Ovary (tissue), 9 donors: Measurements from ENCODE around the gene LRRC14B. TPM values are rescaled to one million over a fixed set of nuclear protein-coding genes. Genes with fewer than 3 reads are reported as not detected.

ENCODE experiments used
- DNase-seq, 5 donors: peaks; one replicate each; pipeline ENCODE4 v3.0.0-alpha.2; 2019 to 2020
- H3K27ac ChIP-seq, 2 donors: fragments of 200-600 bp; one replicate each; pipeline versions ENCODE4 v1.5.1 to v1.8.0; 2019 to 2022
- H3K27me3 ChIP-seq: fragments of 200-600 bp; one replicate; pipeline ENCODE4 v1.8.0; 2022
- H3K36me3 ChIP-seq: fragments of 200-600 bp; sonication (generic); one replicate; pipeline ENCODE4 v1.5.1; 2019
- H3K4me1 ChIP-seq: one replicate; pipeline ENCODE4 v1.8.1; 2013; ENCODE audit warnings: mild to moderate bottlenecking, moderate library complexity; ENCODE audit not compliant: insufficient read depth
- H3K4me3 ChIP-seq: fragments of 200-600 bp; sonication (generic); one replicate; pipeline ENCODE4 v1.5.1; 2017
- H3K9me3 ChIP-seq, 2 donors: fragments of 200-600 bp in 1 of 2; sonication (generic) in 1 of 2; one replicate each; pipeline versions ENCODE4 v1.5.1 to v1.8.1; 2013 to 2019; ENCODE audit warnings: mild to moderate bottlenecking in 1 of 2, moderate library complexity in 1 of 2
- CTCF ChIP-seq, 3 donors: fragments of 450-650 bp in 2 of 3; fragments of 200-600 bp in 1 of 3; IDR thresholded peaks; one replicate each; pipeline versions ENCODE4 v1.5.1 to v1.8.0; 2016 to 2022; ENCODE audit warnings: antibody characterized with exemption in 3 of 3, mild to moderate bottlenecking in 1 of 3
- EP300 ChIP-seq: sonication (generic); formaldehyde crosslinking; IDR thresholded peaks from one replicate; pipeline ENCODE4 v1.6.1; 2017; ENCODE audit warnings: antibody characterized with exemption
- POLR2A ChIP-seq: fragments of 450-650 bp; IDR thresholded peaks from one replicate; pipeline ENCODE4 v1.6.1; 2017; ENCODE audit warnings: antibody characterized with exemption, mild to moderate bottlenecking, moderate library complexity
- WGBS, 3 donors: extraction: QIAGEN DNeasy Blood & Tissue Kit in 1 of 3; methylation state at CpG; one replicate each; pipeline versions ENCODE4 v1.1.5 to v1.1.7; 2013 to 2017; 5-methylcytosine and 5-hydroxymethylcytosine counted together
- intact Hi-C, 4 donors: fragments of 100-400 bp; cut with DNase I; formaldehyde crosslinking; loops; one replicate each; pipeline versions ENCODE4 v1.11.0 to v1.15.1; 2022 to 2023
- polyA plus RNA-seq, 2 donors: library from polyadenylated mRNA; stranded (reverse); fragments of 200-250 nt in 1 of 2; fragments of 350-450 nt in 1 of 2; fragmentation: Illumina TruSeq in 1 of 2; extraction: RNeasy Lipid Tissue Mini Kit (QIAGEN cat#74804) in 1 of 2; gene quantifications; one replicate each; pipeline ENCODE4 v1.2.3, GENCODE V29; 2013 to 2014
- total RNA-seq, 7 donors: library from RNA; depleted of rRNA in 2 of 7; stranded (reverse); fragments of >200 nt in 2 of 7; fragmentation: NEBNext Ultra II Directional in 3 of 7; extraction: Animal tissue kit (Norgen Biotek cat#: 25700) in 3 of 7; gene quantifications; one replicate each; pipeline versions ENCODE4 v1.1.0 to v1.2.4, GENCODE V29; 2016 to 2023
- donor health status: DM: no; HTN: no; CAD: no; lungs with moderate emphysema.
- donor health status: DM: no; HTN: no; CAD: no.
- donor health status: Bipolar disorder and iron deficiency.
- donor health status: DM: yes; HTN: yes; CAD: no.
- donor health status: DM: no; HTN: no; CAD: no.
- donor health status: DM: yes; HTN: yes; CAD: no.

The LRRC14B gene
- total and polyA plus RNA-seq, 9 donors = 0.04 to 0.92 (median 0.38) TPM; not detected in 6

GRCh38 chr5:184471-184870 lies 6.8 kb upstream of the LRRC14B start:
- no peaks in the 10 kb centered on the region for H3K27me3 ChIP-seq
- DNase-seq = no peak
- no peaks in the 10 kb centered on the region for H3K9me3 ChIP-seq
- intact Hi-C loops = no loop called here
- peaks cover 2% of the 10 kb centered on the region for H3K4me1 ChIP-seq
- TF ChIP-seq POLR2A = no peak
- TF ChIP-seq EP300 = no peak
- no peak for TF ChIP-seq CTCF (IDR thresholded peaks at IDR 0.05)
- no peak overlapping the region for H3K27ac ChIP-seq
- no peaks in the 10 kb centered on the region for H3K36me3 ChIP-seq
- WGBS, 3 donors = 81 to 87% (median 83%) methylated on average over 7 of the region's 7 CpGs
- no peak overlapping the region for H3K4me3 ChIP-seq

GRCh38 chr5:185095-186070 lies 5.9 kb upstream of the LRRC14B start:
- TF ChIP-seq EP300 (no peak), POLR2A (no peak), CTCF (IDR thresholded peaks at IDR 0.05) (no peak)
- 83 to 86% (median 83%) methylated on average over 20 to 21 of the region's 21 CpGs for WGBS, 3 donors
- no peaks in the 10 kb centered on the region for H3K27me3 ChIP-seq
- no peaks in the 10 kb centered on the region for H3K9me3 ChIP-seq
- H3K4me3 ChIP-seq = no peak overlapping the region
- H3K27ac ChIP-seq = no peak overlapping the region
- DNase-seq = no peak
- intact Hi-C loops = loop anchor here in 1 of 4 donors (5.0 kb wide), 1 partner anchor 132 kb away; no protein-coding TSS in a partner anchor
- H3K4me1 ChIP-seq = peaks cover 2% of the 10 kb centered on the region
- no peaks in the 10 kb centered on the region for H3K36me3 ChIP-seq

DNA sequence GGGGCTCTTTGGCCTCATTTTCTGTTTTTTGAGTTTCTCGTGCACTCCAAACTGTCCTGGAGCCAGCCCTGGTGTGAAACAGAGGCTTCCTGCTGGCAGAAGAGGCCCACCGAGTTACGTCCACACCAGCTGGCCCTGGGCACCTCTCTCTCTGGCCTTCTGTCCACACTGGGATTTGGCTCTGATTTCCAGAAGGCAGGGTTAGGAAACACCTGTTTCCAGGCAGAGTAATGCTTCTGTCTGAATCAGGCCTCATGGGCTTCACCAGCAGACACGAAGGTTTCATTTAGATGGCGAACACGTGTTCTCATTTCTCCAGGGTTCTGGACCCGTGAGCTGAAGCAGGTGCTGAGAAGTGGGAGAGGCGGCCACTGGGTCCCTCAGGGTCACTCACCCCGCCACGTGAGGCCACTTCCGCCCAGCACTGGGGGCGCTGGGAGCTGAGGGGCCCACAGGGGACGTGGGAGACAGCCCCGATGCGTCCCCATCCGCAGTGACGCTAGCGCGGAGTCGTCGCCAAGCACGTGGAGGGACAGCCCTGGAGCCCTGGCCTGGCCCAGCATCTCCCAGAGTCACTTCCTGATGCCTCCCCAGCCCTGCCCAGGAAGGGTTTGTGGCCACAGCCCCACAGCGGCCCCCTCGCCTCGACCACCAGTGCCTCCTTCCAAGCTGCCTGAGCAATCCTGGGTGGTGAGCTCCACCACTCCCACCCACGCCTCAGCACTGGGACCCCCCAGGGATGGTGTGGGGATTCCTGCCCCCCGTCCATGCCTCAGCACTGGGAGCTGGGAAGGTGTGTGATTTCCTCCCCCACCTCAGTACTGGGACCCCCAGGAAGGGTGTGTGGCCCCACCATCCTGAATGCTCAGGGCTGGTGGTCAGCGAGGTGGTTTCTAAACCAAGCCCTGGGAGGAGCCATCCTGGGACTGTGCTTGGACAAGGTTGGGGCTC lies 4.9 kb upstream of the LRRC14B start:
- no peaks in the 10 kb centered on the region for H3K36me3 ChIP-seq
- H3K4me3 ChIP-seq = no peak overlapping the region
- peak in 1 of 5 donors; percentile 21 for DNase-seq
- peaks cover 5% of the 10 kb centered on the region for H3K4me1 ChIP-seq
- intact Hi-C loops = loop anchor here in 1 of 4 donors (5.0 kb wide), 1 partner anchor 131 kb away; no protein-coding TSS in a partner anchor
- TF ChIP-seq POLR2A (no peak), CTCF (IDR thresholded peaks at IDR 0.05) (no peak), EP300 (no peak)
- no peak overlapping the region for H3K27ac ChIP-seq
- H3K27me3 ChIP-seq = no peaks in the 10 kb centered on the region
- H3K9me3 ChIP-seq = no peaks in the 10 kb centered on the region
- WGBS, 3 donors = 83 to 87% (median 84%) methylated on average over 27 to 28 of the region's 28 CpGs

DNA sequence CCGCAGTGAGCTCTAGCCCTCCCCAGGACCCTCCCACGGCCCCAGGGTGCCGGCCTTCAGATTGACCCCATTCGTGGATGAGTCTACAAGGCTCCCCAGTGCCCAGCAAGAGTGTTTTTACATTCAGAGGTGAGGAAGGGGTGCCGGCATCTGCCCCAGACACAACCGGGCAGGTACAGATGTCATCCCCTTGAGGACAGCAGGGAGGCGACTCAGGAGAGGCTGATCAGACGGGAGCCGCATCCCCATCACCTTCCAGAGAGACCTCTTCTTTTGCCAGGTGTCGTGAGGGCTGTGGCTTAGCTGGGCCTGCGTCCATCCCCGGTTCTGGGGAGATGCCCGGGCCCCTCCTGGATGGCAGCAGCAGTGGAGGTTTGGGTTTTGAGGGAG lies 4.3 kb upstream of the LRRC14B start:
- H3K9me3 ChIP-seq = no peaks in the 10 kb centered on the region
- 77 to 83% (median 83%) methylated on average over 11 to 13 of the region's 13 CpGs for WGBS, 3 donors
- H3K4me1 ChIP-seq = peaks cover 7% of the 10 kb centered on the region
- H3K36me3 ChIP-seq = no peaks in the 10 kb centered on the region
- intact Hi-C loops = loop anchor here in 1 of 4 donors (5.0 kb wide), 1 partner anchor 130 kb away; no protein-coding TSS in a partner anchor
- no peak overlapping the region for H3K27ac ChIP-seq
- no peak for DNase-seq
- no peak overlapping the region for H3K4me3 ChIP-seq
- TF ChIP-seq EP300 = no peak
- no peak for TF ChIP-seq POLR2A
- no peak for TF ChIP-seq CTCF (IDR thresholded peaks at IDR 0.05)
- no peaks in the 10 kb centered on the region for H3K27me3 ChIP-seq
